ENCODE results near the gene BIRC2. TPM values are rescaled to one million over a fixed set of nuclear protein-coding genes. Genes with fewer than 3 reads are reported as not detected.

Gene BIRC2
- total and polyA plus RNA-seq, 2 of the 4 experiments (the other 2 are of a cell fraction), result 48.0 to 204 TPM

DNA sequence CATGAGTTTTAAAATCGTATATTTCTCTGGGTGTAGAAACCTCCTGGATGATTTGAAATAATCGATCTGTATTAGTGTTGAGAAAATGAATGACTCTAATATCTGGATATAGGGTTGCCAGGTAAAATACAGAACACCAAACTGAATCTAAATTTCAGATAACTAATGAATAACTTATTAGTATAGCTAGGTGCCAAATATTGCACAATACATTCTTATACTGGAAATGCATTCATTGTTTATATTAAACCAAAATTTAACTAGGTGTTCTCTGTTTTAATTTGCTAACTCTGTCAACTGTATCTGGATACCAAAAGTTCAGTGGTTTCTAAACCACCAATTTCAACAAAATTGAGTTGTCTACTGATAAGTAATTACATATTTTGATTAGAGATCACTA, 32.2 kb upstream of the BIRC2 start:
- no peak overlapping the region for H2BK20ac ChIP-seq (ENCODE audit: low read depth, low read length)
- ChIA-PET POLR2A (ENCODE audit: unreplicated experiment) (no interaction called here), CTCF (interaction anchor here (2.5 kb wide), 1 partner anchor 21 kb away, joined by 11 read pairs; no protein-coding TSS in a partner anchor)
- no peak overlapping the region for H3K4me2 ChIP-seq (ENCODE audit: low read depth, low read length)
- H4K5ac ChIP-seq (ENCODE audit: low read depth, low read length), result no peak overlapping the region
- no peak overlapping the region for H3K4ac ChIP-seq (ENCODE audit: low read depth, low read length)
- no peak for ATAC-seq (ENCODE audit: low read depth)
- H3K27ac ChIP-seq (ENCODE audit: insufficient read depth, low read length), result no peak overlapping the region
- H3K14ac ChIP-seq (replicated peaks; ENCODE audit: low read depth, low read length), result no peak overlapping the region
- no TSS peak for BruUV-seq (replicated peaks)
- no peak overlapping the region for H3K18ac ChIP-seq (ENCODE audit: low read depth, low read length)
- H2AK9ac ChIP-seq (replicated peaks; ENCODE audit: low read depth, low read length, poor library complexity), result no peak overlapping the region
- no peak overlapping the region for H3K56ac ChIP-seq (ENCODE audit: extremely low read depth, insufficient read depth, low read length)
- no peaks in the 10 kb centered on the region for H3K36me3 ChIP-seq (ENCODE audit: control insufficient read depth, insufficient read depth, low read length)
- peaks cover 0 to 16% of the 10 kb centered on the region in 2 experiments; a peak in 2 of 4 replicates for H3K79me1 ChIP-seq (ENCODE audit: low read depth in 1 of 2, low read length in 2 of 2)
- TF ChIP-seq BHLHE40 (IDR thresholded peaks at IDR 0.05; ENCODE audit: low read depth, low read length) (no peak), CEBPB (IDR thresholded peaks at IDR 0.05; ENCODE audit: low read depth, low read length) (peak; percentile 82)
- no peak overlapping the region; the same call in 2 of the 3 replicates for H2BK15ac ChIP-seq (ENCODE audit: low read depth, low read length)
- H3K4me1 ChIP-seq (ENCODE audit: control insufficient read depth, insufficient read depth, low read length), result peaks cover 5% of the 10 kb centered on the region
- no peak overlapping the region for H3K4me3 ChIP-seq (ENCODE audit: insufficient read depth, low read depth, low read length)
- H3K27me3 ChIP-seq (ENCODE audit: control insufficient read depth, insufficient read depth, low read length), result no peaks in the 10 kb centered on the region
- no peak overlapping the region for H2AFZ ChIP-seq (replicated peaks; ENCODE audit: low read length, poor library complexity)
- no peak overlapping the region for H2BK5ac ChIP-seq (ENCODE audit: low read depth, low read length, poor library complexity, severe bottlenecking)
- H2BK120ac ChIP-seq (ENCODE audit: low read depth, low read length), result no peak overlapping the region
- H4K8ac ChIP-seq (ENCODE audit: low read depth in 2 of 2, low read length in 2 of 2), result no peak overlapping the region
- H3K9ac ChIP-seq (ENCODE audit: low read depth, low read length), result no peak overlapping the region
- in situ Hi-C loops (cut with MboI; ENCODE audit: low sequenced_read_pairs) (no loop called here), dilution Hi-C loops (cut with HindIII; ENCODE audit: low sequenced_read_pairs, unreplicated experiment) (no loop called here), intact Hi-C loops (cut with micrococcal nuclease) (no loop called here)
- no peak overlapping the region for H3K23ac ChIP-seq (ENCODE audit: low read depth, low read length)
- H4K91ac ChIP-seq (ENCODE audit: insufficient read depth, low read depth, low read length), result no peak overlapping the region
- no peak overlapping the region for H2AK5ac ChIP-seq (ENCODE audit: low read depth, low read length)
- no peaks in the 10 kb centered on the region for H3K9me3 ChIP-seq (ENCODE audit: control insufficient read depth, insufficient read depth, low read length)
- no peaks in the 10 kb centered on the region for H4K20me1 ChIP-seq (ENCODE audit: insufficient read depth, low read length)
- no peak for DNase-seq
- no CpG with 5 or more reads among the region's 2 CpGs for WGBS, 2 experiments (ENCODE audit: extremely low coverage in 2 of 2, insufficient read length in 1 of 2)
- H3K9me1 ChIP-seq (ENCODE audit: insufficient read depth, low read length), result 0 out of 2 replicates have a peak, but pooled peaks cover 7% of the 10 kb centered on the region
